IPS-18a (cell line): ENCODE results near the gene CXXC1.
"Not testable (repeated sequence)": the region's sequence is repeated elsewhere in the genome, so short reads cannot be mapped to it uniquely, and the experiment has no call there.

Experiments used
- H3K27ac ChIP-seq: one replicate; pipeline ENCODE4 v1.5.1; 2013; ENCODE audit warnings: low read length
- H3K27me3 ChIP-seq: one replicate; pipeline ENCODE4 v1.6.1; 2013; ENCODE audit warnings: mild to moderate bottlenecking, low read length; ENCODE audit not compliant: control insufficient read depth, insufficient read depth
- H3K36me3 ChIP-seq: one replicate; pipeline ENCODE4 v1.6.1; 2013; ENCODE audit warnings: low read depth, low read length; ENCODE audit not compliant: control insufficient read depth
- H3K4me1 ChIP-seq: one replicate; pipeline ENCODE4 v1.6.1; 2013; ENCODE audit warnings: low read depth, low read length; ENCODE audit not compliant: control insufficient read depth
- H3K4me3 ChIP-seq: one replicate; pipeline ENCODE4 v1.5.1; 2013; ENCODE audit warnings: low read length
- H3K9ac ChIP-seq: one replicate; pipeline ENCODE4 v1.6.1; 2013; ENCODE audit warnings: mild to moderate bottlenecking, low read length, moderate library complexity
- H3K9me3 ChIP-seq: one replicate; pipeline ENCODE4 v1.6.1; 2013; ENCODE audit warnings: low read depth, low read length; ENCODE audit not compliant: control insufficient read depth

The CXXC1 gene

GRCh38 chr18:50266248-50266704 is 21.2 kb downstream of the CXXC1 start, which contains the start of gene CFAP53:
TSS of gene CFAP53 (minus strand) at chr18:50266495. CDS start at chr18:50266404, 91 bp downstream.
- no peak within 1 kb of the TSS for H3K27ac ChIP-seq
- no peaks in the 10 kb centered on the region for H3K9me3 ChIP-seq
- H3K27me3 ChIP-seq: peaks cover 14% of the 10 kb centered on the region
- peak within 1 kb of the TSS; percentile 70 for H3K4me3 ChIP-seq
- peaks cover 10% of the 10 kb centered on the region for H3K36me3 ChIP-seq
- peak within 1 kb of the TSS; percentile 47 for H3K9ac ChIP-seq
- peaks cover 3% of the 10 kb centered on the region for H3K4me1 ChIP-seq

DNA sequence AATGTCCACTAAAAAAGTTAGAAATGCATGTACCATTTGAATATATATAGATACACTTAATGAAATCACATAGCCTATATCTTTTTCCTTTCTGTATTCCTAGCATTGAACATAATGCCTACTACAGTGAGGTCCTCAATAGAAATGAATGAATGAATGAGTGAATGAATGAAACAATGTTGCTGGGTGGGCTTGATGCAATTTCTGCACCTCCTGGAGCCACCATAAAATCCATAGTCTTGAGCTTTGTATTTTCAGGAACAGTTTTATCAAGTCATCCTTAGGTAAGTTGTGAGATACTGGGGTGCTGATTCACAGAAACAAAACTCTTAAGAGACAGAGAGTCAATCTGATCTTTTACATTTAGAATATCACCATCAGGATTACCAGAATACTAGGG is 24.5 kb downstream of the CXXC1 start:
- Histone ChIP-seq H3K4me1 (peaks cover 3% of the 10 kb centered on the region), H3K9ac (no peak overlapping the region), H3K36me3 (no peaks in the 10 kb centered on the region), H3K27me3 (peaks cover 14% of the 10 kb centered on the region), H3K4me3 (no peak overlapping the region), H3K27ac (no peak overlapping the region), H3K9me3 (no peaks in the 10 kb centered on the region)

GRCh38 chr18:50250935-50251334 is 36.6 kb downstream of the CXXC1 start:
- no peak overlapping the region for H3K9ac ChIP-seq
- H3K27ac ChIP-seq: no peak overlapping the region
- H3K4me3 ChIP-seq: no peak overlapping the region
- H3K4me1 ChIP-seq: peaks cover 3% of the 10 kb centered on the region
- H3K9me3 ChIP-seq: no peaks in the 10 kb centered on the region
- H3K36me3 ChIP-seq: no peaks in the 10 kb centered on the region
- H3K27me3 ChIP-seq: no peaks in the 10 kb centered on the region

- H3K4me3 ChIP-seq: no peak overlapping the region
- H3K9me3 ChIP-seq: no peaks in the 10 kb centered on the region
- no peak overlapping the region for H3K9ac ChIP-seq
- H3K4me1 ChIP-seq: peaks cover 3% of the 10 kb centered on the region
- H3K27ac ChIP-seq: no peak overlapping the region
- no peaks in the 10 kb centered on the region for H3K36me3 ChIP-seq
- H3K27me3 ChIP-seq: no peaks in the 10 kb centered on the region
Observed at GRCh38 chr18:50249576-50249975, 37.9 kb downstream of the CXXC1 start.

GRCh38 chr18:50247561-50247960 is 39.9 kb downstream of the CXXC1 start:
- no peak overlapping the region for H3K4me3 ChIP-seq
- peaks cover 3% of the 10 kb centered on the region for H3K4me1 ChIP-seq
- H3K27me3 ChIP-seq: no peaks in the 10 kb centered on the region
- no peak overlapping the region for H3K27ac ChIP-seq
- H3K9ac ChIP-seq: no peak overlapping the region
- H3K36me3 ChIP-seq: no peaks in the 10 kb centered on the region
- H3K9me3 ChIP-seq: no peaks in the 10 kb centered on the region

DNA sequence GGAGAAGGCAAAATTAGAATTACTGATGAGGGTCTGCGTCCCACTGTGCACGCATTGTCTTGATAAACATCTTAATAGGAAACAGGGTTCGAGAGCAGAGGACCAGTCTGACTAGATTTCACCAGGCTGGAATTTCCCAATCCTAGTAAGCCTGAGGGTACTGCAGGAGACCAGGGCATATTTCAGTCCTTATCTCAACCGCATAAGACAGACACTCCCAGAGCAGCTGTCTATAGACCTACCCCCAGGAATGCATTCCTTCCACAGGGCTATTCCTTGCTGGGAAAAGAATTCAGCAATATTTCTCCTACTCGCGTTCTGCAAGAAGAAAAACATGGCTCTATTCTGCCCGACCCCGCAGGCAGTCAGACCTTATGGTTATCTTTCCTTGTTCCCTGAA is 45.7 kb downstream of the CXXC1 start:
- H3K27ac ChIP-seq, H3K9ac ChIP-seq, H3K36me3 ChIP-seq, H3K27me3 ChIP-seq, H3K4me3 ChIP-seq, H3K4me1 ChIP-seq, H3K9me3 ChIP-seq: not testable (repeated sequence)

DNA sequence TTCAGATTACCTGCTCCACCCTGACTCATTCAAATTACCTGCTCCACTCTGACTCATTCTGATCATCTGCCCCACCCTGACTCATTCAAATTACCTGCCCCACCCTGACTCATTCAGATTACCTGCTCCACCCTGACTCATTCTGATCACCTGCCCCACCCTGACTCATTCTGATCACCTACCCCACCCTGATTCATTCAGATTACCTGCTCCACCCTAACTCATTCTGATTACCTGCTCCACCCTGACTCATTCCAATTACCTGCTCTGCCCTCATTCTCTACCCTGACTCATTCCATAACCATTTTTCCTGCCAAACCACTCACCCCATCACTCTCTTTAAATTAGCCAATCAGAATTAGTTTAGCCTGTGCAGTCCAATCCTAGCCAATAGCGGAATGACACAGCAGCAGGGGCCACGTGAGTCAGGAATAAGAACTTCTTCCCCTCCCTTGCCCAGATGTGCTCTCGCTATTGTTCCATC is 47.4 kb downstream of the CXXC1 start:
- H3K36me3 ChIP-seq: no peaks in the 10 kb centered on the region
- H3K9me3 ChIP-seq: no peaks in the 10 kb centered on the region
- no peaks in the 10 kb centered on the region for H3K4me1 ChIP-seq
- no peak overlapping the region for H3K9ac ChIP-seq
- H3K27ac ChIP-seq: no peak overlapping the region
- no peaks in the 10 kb centered on the region for H3K27me3 ChIP-seq
- H3K4me3 ChIP-seq: no peak overlapping the region

GRCh38 chr18:50232419-50232818 is 55.1 kb downstream of the CXXC1 start:
- no peaks in the 10 kb centered on the region for H3K27me3 ChIP-seq
- no peaks in the 10 kb centered on the region for H3K4me1 ChIP-seq
- H3K9me3 ChIP-seq: no peaks in the 10 kb centered on the region
- no peak overlapping the region for H3K27ac ChIP-seq
- H3K36me3 ChIP-seq: no peaks in the 10 kb centered on the region
- H3K4me3 ChIP-seq: no peak overlapping the region
- no peak overlapping the region for H3K9ac ChIP-seq
